Left ventricle myocardium inferior (tissue), 1 donor: ENCODE results near the gene RNF34. TPM values are rescaled to one million over a fixed set of nuclear protein-coding genes. Genes with fewer than 3 reads are reported as not detected.

Source experiments
- DNase-seq: peaks from one replicate; pipeline ENCODE4 v3.0.0-alpha.2; 2020
- H3K27ac ChIP-seq: fragments of 200-600 bp; replicated peaks from 2 replicates; pipeline ENCODE4 v1.8.0; 2021
- H3K27me3 ChIP-seq: fragments of 200-600 bp; 2 replicates; pipeline ENCODE4 v1.8.0; 2021; ENCODE audit warnings: low read depth
- H3K36me3 ChIP-seq: fragments of 200-600 bp; 2 replicates; pipeline ENCODE4 v1.8.0; 2021
- H3K4me1 ChIP-seq: fragments of 200-600 bp; 2 replicates; pipeline ENCODE4 v1.8.0; 2021
- H3K4me3 ChIP-seq: fragments of 200-600 bp; 2 replicates; pipeline ENCODE4 v1.8.0; 2021; ENCODE audit warnings: mild to moderate bottlenecking, moderate library complexity
- H3K9me3 ChIP-seq: fragments of 200-600 bp; replicated peaks from 2 replicates; pipeline ENCODE4 v1.8.0; 2021
- CTCF ChIP-seq: fragments of 200-600 bp; IDR thresholded peaks from 2 replicates; pipeline ENCODE4 v1.8.0; 2021; ENCODE audit warnings: antibody characterized with exemption, mild to moderate bottlenecking, borderline replicate concordance
- intact Hi-C: fragments of 100-400 bp; cut with micrococcal nuclease; formaldehyde crosslinking; loops from one replicate; pipeline ENCODE4 v1.11.0; 2022
- long read RNA-seq: library from polyadenylated mRNA; unstranded; transcript quantifications from one replicate; pipeline ENCODE4 v2.0.0, GENCODE V29; 2021
- total RNA-seq: library from RNA; stranded (reverse); fragmentation: NEBNext Ultra II Directional; extraction: Animal tissue kit (Norgen Biotek cat#: 25700); gene quantifications from one replicate; pipeline ENCODE4 v1.2.1, GENCODE V29; 2021
- donor health status: DM: no; HTN: yes; CAD: no; lungs with severe emphysema.

The RNF34 gene, protein sequence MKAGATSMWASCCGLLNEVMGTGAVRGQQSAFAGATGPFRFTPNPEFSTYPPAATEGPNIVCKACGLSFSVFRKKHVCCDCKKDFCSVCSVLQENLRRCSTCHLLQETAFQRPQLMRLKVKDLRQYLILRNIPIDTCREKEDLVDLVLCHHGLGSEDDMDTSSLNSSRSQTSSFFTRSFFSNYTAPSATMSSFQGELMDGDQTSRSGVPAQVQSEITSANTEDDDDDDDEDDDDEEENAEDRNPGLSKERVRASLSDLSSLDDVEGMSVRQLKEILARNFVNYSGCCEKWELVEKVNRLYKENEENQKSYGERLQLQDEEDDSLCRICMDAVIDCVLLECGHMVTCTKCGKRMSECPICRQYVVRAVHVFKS
- total RNA-seq = 22.4 TPM
- long read RNA-seq, transcript RNF34-201 (6 exons, 2,066 nt) = major isoform, 24 of 30 reads
- long read RNA-seq, partial matches to known transcripts = 2 of 30 reads
- long read RNA-seq, other reads (novel, unspliced or antisense) = 4 of 30 reads

DNA sequence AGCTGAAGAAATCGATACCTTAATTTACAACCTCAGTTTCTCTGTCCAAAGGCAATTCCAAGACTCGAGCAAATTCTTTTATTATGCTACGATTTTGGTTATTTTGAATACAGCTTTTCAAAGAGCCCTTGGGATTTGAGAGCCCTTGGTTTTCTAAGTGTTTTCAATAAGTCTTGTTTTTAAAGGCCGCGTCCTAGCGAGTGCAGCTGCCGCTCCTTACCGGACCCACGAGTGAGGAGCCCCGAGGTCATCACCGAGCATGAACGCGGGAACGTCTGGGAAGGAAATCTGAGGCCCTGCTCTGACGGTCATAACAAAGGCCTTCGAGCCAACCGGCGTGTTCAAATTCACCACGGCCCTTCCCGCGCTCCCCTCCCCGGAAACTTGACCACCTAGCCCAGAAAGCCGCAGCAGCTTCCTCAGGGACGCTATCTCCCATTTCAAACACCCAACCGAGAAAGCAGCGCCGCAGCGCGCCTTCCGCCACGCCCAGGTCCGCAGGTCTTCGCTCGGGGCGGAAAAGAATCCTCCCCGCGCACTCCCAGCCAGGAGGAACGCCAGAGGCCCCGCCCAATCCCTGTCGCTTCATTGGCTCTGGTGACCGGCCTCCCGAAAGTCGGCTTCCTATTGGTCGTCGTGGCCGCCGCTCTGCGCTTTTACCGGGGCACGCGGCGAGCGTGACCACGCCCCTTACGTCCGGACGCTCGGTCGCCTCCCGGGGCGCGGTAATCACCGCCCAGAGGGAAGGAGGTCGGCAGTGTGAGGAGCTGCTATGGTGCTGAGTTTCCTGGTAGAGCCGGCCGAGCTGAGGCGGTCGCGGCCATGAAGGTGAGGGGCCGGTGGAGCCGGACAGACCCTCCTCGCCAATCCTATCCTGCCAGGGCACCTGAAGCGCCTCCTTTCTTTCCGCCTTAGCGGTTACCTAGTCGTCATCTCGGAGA, at the start of gene RNF34:
TSS of gene RNF34 (plus strand) at position 728 of the 941 bp plus-strand sequence. CDS start at position 823, 95 bp downstream.
- TF ChIP-seq CTCF = no peak
- peaks cover 38% of the 10 kb centered on the region for H3K4me1 ChIP-seq
- H3K36me3 ChIP-seq = peaks cover 3% of the 10 kb centered on the region
- peak within 1 kb of the TSS; percentile 84 for H3K4me3 ChIP-seq
- H3K27ac ChIP-seq = peak within 1 kb of the TSS; percentile 94
- peak; percentile 99 for DNase-seq
- no peaks in the 10 kb centered on the region for H3K27me3 ChIP-seq
- intact Hi-C loops = no loop called here
- H3K9me3 ChIP-seq = no peaks in the 10 kb centered on the region

- Histone ChIP-seq H3K9me3 (no peaks in the 10 kb centered on the region), H3K4me1 (peaks cover 35% of the 10 kb centered on the region), H3K36me3 (peaks cover 8% of the 10 kb centered on the region), H3K27ac (peak within 1 kb of the TSS; percentile 92), H3K4me3 (peak within 1 kb of the TSS; percentile 93), H3K27me3 (no peaks in the 10 kb centered on the region)
- DNase-seq = peak; percentile 92
- TF ChIP-seq CTCF = peak; percentile 22
- intact Hi-C loops = no loop called here
These were observed 47.9 kb upstream of the RNF34 start, which contains the start of gene ANAPC5 for GRCh38 chr12:121351820-121352681. Gene ANAPC5 (minus strand): TSS chr12:121352411. CDS start chr12:121352340, 71 bp downstream.

- H3K4me1 ChIP-seq = peaks cover 35% of the 10 kb centered on the region
- H3K27ac ChIP-seq = peak overlapping the region; percentile 92
- DNase-seq = no peak
- H3K36me3 ChIP-seq = peaks cover 2% of the 10 kb centered on the region
- intact Hi-C loops = no loop called here
- H3K4me3 ChIP-seq = peak overlapping the region; percentile 93
- TF ChIP-seq CTCF = no peak
- no peaks in the 10 kb centered on the region for H3K9me3 ChIP-seq
- H3K27me3 ChIP-seq = no peaks in the 10 kb centered on the region
These were observed 47.3 kb upstream of the RNF34 start for GRCh38 chr12:121352682-121353018.

- Histone ChIP-seq H3K36me3 (no peaks in the 10 kb centered on the region), H3K9me3 (no peaks in the 10 kb centered on the region), H3K27me3 (no peaks in the 10 kb centered on the region), H3K27ac (no peak overlapping the region), H3K4me3 (no peak overlapping the region), H3K4me1 (peaks cover 18% of the 10 kb centered on the region)
- TF ChIP-seq CTCF = no peak
- DNase-seq = no peak
- intact Hi-C loops = no loop called here
These were observed 44.1 kb upstream of the RNF34 start for GRCh38 chr12:121355818-121356217.
